Stomach (tissue), 9 donors: ENCODE results near the gene BTLA. TPM values are rescaled to one million over a fixed set of nuclear protein-coding genes. Genes with fewer than 3 reads are reported as not detected.

Experiments used
- DNase-seq, 2 donors: peaks; one replicate each; pipeline versions ENCODE4 v3.0.0 to v3.0.0-alpha.2; 2013 to 2019
- H3K27ac ChIP-seq, 5 donors: fragments of 200-600 bp in 4 of 5; sonication (generic) in 4 of 5; one replicate each; pipeline ENCODE4 v1.5.1; 2013 to 2019; ENCODE audit warnings: mild to moderate bottlenecking in 1 of 5, moderate library complexity in 1 of 5
- H3K27me3 ChIP-seq, 3 donors: fragments of 200-600 bp; sonication (generic); one replicate each; pipeline ENCODE4 v1.5.1; 2017 to 2019; ENCODE audit warnings: mixed run types in 1 of 3
- H3K36me3 ChIP-seq, 4 donors: fragments of 200-600 bp; sonication (generic); 1 replicate in 3 of 4; 2 replicates in 1 of 4; pipeline ENCODE4 v1.5.1; 2016 to 2019
- H3K4me1 ChIP-seq, 4 donors: fragments of 200-600 bp; sonication (generic); one replicate each; pipeline ENCODE4 v1.5.1; 2016 to 2019
- H3K4me3 ChIP-seq, 4 donors: fragments of 200-600 bp; sonication (generic) in 3 of 4; one replicate each; pipeline ENCODE4 v1.5.1; 2016 to 2019; ENCODE audit warnings: mild to moderate bottlenecking in 1 of 4
- H3K9me3 ChIP-seq, 4 donors: fragments of 200-600 bp; sonication (generic); one replicate each; pipeline ENCODE4 v1.5.1; 2016 to 2019
- EP300 ChIP-seq: sonication (generic); formaldehyde crosslinking; IDR thresholded peaks from one replicate; pipeline ENCODE4 v1.6.1; 2017; ENCODE audit warnings: antibody characterized with exemption
- POLR2A ChIP-seq, 4 donors: fragments of 450-650 bp; IDR thresholded peaks; one replicate each; pipeline ENCODE4 v1.6.1; 2016; ENCODE audit warnings: antibody characterized with exemption in 4 of 4, control low read depth in 2 of 4, mild to moderate bottlenecking in 1 of 4, moderate library complexity in 1 of 4
- POLR2AphosphoS5 ChIP-seq, 3 donors: sonication (generic); formaldehyde crosslinking; IDR thresholded peaks; one replicate each; pipeline ENCODE4 v1.6.1; 2016; ENCODE audit warnings: antibody characterized with exemption in 3 of 3
- WGBS, 5 donors: extraction: QIAGEN DNeasy Blood & Tissue Kit in 3 of 5; methylation state at CpG; one replicate each; pipeline versions ENCODE4 v1.1.5 to v1.1.7; 2013 to 2018; 5-methylcytosine and 5-hydroxymethylcytosine counted together
- intact Hi-C: fragments of 100-400 bp; cut with DNase I; formaldehyde crosslinking; loops from one replicate; pipeline ENCODE4 v1.15.1; 2023; ENCODE audit warnings: low total_unique reads
- polyA plus RNA-seq, 3 donors: library from polyadenylated mRNA; stranded (reverse); fragments of 200-250 nt; gene quantifications; one replicate each; pipeline ENCODE4 v1.2.3, GENCODE V29; 2013
- total RNA-seq, 5 donors: library from RNA; depleted of rRNA; stranded (reverse); fragments of >200 nt; gene quantifications; one replicate each; pipeline versions ENCODE4 v1.1.0 to v1.2.3, GENCODE V29; 2014 to 2016
- TF ChIP-seq, protein P1 (sequence below), 7 experiments: fragments of 450-650 bp in 4 of 7; fragments of 200-600 bp in 3 of 7; sonication (generic) in 3 of 7; IDR thresholded peaks; one replicate each; pipeline ENCODE4 v1.5.1; 2016 to 2019; ENCODE audit warnings: antibody characterized with exemption in 7 of 7, control low read depth in 2 of 7, mild to moderate bottlenecking in 1 of 7
- donor health status: healthy with polysubstance abuse.
- donor health status: Bipolar disorder and iron deficiency.
- donor health status: healthy.

The BTLA gene
- total and polyA plus RNA-seq, 8 donors, result 1.1 to 2.4 TPM; not detected in 6

DNA sequence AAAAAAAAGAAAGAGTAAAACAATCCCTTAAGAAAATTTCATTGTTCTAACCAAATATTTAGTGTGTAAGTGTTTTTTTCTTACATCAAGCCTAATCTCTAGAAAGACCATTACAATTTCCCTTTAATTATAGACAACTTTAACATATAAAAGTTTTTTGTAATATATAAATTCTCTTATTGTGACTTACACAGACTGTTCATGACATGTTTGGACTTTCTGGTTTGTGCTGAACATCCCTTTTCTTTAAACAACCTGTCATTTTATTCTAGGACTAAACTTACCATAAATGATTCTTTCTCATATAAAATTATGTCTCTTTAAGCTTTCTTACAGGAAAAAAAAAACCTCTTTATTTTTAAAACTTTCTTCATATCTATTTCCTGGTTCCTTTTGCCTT is 13.0 kb upstream of the BTLA start:
- no peak for DNase-seq
- Histone ChIP-seq H3K4me1 (no peaks in the 10 kb centered on the region), H3K36me3 (no peaks in the 10 kb centered on the region), H3K9me3 (no peaks in the 10 kb centered on the region), H3K4me3 (no peak overlapping the region), H3K27ac (no peak overlapping the region), H3K27me3 (no peaks in the 10 kb centered on the region)
- intact Hi-C loops, result no loop called here
- TF ChIP-seq, protein P1, sequence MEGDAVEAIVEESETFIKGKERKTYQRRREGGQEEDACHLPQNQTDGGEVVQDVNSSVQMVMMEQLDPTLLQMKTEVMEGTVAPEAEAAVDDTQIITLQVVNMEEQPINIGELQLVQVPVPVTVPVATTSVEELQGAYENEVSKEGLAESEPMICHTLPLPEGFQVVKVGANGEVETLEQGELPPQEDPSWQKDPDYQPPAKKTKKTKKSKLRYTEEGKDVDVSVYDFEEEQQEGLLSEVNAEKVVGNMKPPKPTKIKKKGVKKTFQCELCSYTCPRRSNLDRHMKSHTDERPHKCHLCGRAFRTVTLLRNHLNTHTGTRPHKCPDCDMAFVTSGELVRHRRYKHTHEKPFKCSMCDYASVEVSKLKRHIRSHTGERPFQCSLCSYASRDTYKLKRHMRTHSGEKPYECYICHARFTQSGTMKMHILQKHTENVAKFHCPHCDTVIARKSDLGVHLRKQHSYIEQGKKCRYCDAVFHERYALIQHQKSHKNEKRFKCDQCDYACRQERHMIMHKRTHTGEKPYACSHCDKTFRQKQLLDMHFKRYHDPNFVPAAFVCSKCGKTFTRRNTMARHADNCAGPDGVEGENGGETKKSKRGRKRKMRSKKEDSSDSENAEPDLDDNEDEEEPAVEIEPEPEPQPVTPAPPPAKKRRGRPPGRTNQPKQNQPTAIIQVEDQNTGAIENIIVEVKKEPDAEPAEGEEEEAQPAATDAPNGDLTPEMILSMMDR (IDR thresholded peaks at IDR 0.05), result no peak
- TF ChIP-seq EP300 (no peak), POLR2A (IDR thresholded peaks at IDR 0.05) (no peak), POLR2AphosphoS5 (IDR thresholded peaks at IDR 0.05) (no peak)

DNA sequence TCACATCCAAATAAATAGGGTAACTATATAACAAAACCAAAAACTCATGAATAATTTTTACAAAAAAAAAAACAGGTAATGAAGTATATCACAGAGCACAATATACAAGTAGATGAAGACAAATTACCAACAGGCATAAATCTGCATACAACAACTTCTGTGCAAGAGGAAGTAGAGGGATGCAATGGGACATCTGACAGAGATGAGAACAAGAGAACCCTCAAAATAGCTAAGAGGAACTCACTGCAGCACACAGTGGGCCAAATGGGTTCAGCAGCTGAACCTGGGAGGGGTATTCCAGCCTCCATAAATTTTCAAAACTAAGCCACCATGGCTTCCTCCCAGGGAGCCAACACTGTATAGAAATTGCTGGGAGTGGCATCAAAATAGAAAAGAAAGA is 9.6 kb upstream of the BTLA start:
- Histone ChIP-seq H3K4me3 (no peak overlapping the region), H3K4me1 (no peaks in the 10 kb centered on the region), H3K27me3 (no peaks in the 10 kb centered on the region), H3K9me3 (no peaks in the 10 kb centered on the region), H3K27ac (no peak overlapping the region), H3K36me3 (no peaks in the 10 kb centered on the region)
- intact Hi-C loops, result no loop called here
- TF ChIP-seq POLR2A (IDR thresholded peaks at IDR 0.05) (no peak), EP300 (no peak), POLR2AphosphoS5 (IDR thresholded peaks at IDR 0.05) (no peak)
- TF ChIP-seq, protein P1 (IDR thresholded peaks at IDR 0.05), result no peak
- DNase-seq, result no peak

DNA sequence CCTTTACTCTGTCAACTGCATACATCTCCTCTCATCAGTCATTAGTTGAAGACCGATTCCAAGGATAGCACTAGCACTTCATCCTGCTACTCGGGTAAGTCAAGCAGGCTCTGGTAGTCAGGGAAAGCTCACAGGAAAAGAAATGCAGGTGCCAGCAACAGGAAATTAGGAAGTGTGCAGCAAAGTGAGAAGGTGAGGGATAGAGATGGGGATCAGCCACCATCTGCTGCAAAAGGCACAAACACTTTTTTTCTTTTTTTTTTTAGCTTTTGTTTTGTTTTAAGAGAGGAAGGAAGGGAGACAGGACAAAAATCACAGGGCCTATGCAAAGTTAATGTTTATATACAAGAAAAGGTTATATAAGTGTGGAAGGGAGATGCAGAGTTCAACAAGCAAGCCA is 9.0 kb upstream of the BTLA start:
- 57 to 82% (median 77%) methylated on average over 2 of the region's 2 CpGs for WGBS, 5 donors
- DNase-seq, result peak in 1 of 2 donors; percentile 16
- Histone ChIP-seq H3K27me3 (no peaks in the 10 kb centered on the region), H3K4me3 (no peak overlapping the region), H3K36me3 (no peaks in the 10 kb centered on the region), H3K4me1 (no peaks in the 10 kb centered on the region), H3K27ac (no peak overlapping the region), H3K9me3 (no peaks in the 10 kb centered on the region)
- TF ChIP-seq POLR2AphosphoS5 (IDR thresholded peaks at IDR 0.05), result no peak
- TF ChIP-seq POLR2A (IDR thresholded peaks at IDR 0.05), result no peak
- intact Hi-C loops, result no loop called here

DNA sequence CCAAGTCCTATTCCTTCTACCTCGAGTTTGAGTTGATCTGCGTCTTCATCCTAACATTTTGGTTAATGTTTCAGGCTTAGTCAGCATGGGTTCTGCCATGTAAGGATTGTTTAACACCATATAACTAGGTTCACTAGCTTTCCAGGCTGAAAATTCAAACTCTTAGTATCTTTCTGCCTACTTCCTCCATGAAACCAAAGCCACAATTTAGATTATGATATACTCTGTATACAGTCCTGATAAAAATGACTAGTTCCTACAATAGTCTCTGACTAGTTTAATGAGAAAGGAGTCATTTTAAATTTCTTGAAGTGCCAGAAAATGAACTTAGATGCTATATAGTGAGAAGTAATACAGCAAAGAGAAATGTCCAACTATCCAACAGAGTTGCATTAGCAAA is 6.6 kb upstream of the BTLA start:
- TF ChIP-seq EP300, result no peak
- TF ChIP-seq POLR2AphosphoS5 (IDR thresholded peaks at IDR 0.05), result no peak
- no peak for TF ChIP-seq POLR2A (IDR thresholded peaks at IDR 0.05)
- TF ChIP-seq, protein P1 (IDR thresholded peaks at IDR 0.05), result no peak
- H3K27ac ChIP-seq, result no peak overlapping the region
- no peaks in the 10 kb centered on the region for H3K27me3 ChIP-seq
- no peaks in the 10 kb centered on the region for H3K4me1 ChIP-seq
- WGBS, 5 donors, result 17 to 23% (median 21%) methylated on average over 2 of the region's 2 CpGs
- intact Hi-C loops, result no loop called here
- H3K36me3 ChIP-seq, result no peaks in the 10 kb centered on the region
- H3K4me3 ChIP-seq, result no peak overlapping the region
- DNase-seq, result no peak
- no peaks in the 10 kb centered on the region for H3K9me3 ChIP-seq

DNA sequence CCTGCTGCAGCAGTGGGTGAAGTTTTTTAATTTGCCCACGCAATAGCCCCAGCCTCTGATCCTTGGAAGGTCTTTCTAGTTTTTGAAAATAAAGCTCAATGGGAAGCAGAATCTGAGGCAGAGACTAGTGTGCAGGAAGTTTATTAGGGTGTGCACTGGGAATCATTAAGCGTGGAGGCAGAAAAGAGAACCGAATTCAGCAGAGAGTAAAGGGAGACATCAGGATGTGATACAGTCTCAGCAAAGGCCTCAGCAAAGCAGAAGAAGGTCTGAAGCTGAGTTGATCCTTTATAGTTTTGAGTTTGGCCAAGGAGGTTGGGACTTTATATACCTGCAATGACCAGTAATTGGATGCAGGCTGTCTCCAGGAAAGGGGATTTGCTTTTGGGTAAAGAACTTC is 4.9 kb upstream of the BTLA start:
- intact Hi-C loops, result no loop called here
- no peaks in the 10 kb centered on the region for H3K9me3 ChIP-seq

More for the DNA sequence above, 4.9 kb upstream of the BTLA start:
- H3K27me3 ChIP-seq, result no peaks in the 10 kb centered on the region
- DNase-seq, result no peak
- no peak overlapping the region for H3K4me3 ChIP-seq
- TF ChIP-seq, protein P1 (IDR thresholded peaks at IDR 0.05), result no peak
- TF ChIP-seq POLR2A (IDR thresholded peaks at IDR 0.05), result no peak
- no peak for TF ChIP-seq EP300
- TF ChIP-seq POLR2AphosphoS5 (IDR thresholded peaks at IDR 0.05), result no peak
- WGBS, 5 donors, result 82 to 95% (median 86%) methylated on average over 3 of the region's 3 CpGs
- no peaks in the 10 kb centered on the region for H3K4me1 ChIP-seq
- H3K36me3 ChIP-seq, result no peaks in the 10 kb centered on the region
- H3K27ac ChIP-seq, result no peak overlapping the region
